Thoracic aorta (tissue), 2 donors: ENCODE measurements around the gene CKAP2. TPM values are rescaled to one million over a fixed set of nuclear protein-coding genes. Genes with fewer than 3 reads are reported as not detected.
"Not testable (repeated sequence)": the region's sequence is repeated elsewhere in the genome, so short reads cannot be mapped to it uniquely, and the experiment has no call there.

Source experiments
- ATAC-seq: fragments of 150-250 bp; one replicate; pipeline ENCODE4 v1.8.0; 2017; ENCODE audit warnings: low read depth; ENCODE audit not compliant: insufficient number of reproducible peaks, low FRiP score
- DNase-seq: peaks from one replicate; pipeline ENCODE4 v3.0.0-alpha.2; 2020; ENCODE audit warnings: low spot score
- H3K27ac ChIP-seq, 2 donors: fragments of 200-600 bp; sonication (generic); 1 replicate in 1 of 2; 2 replicates in 1 of 2; pipeline ENCODE4 v1.5.1; 2016; ENCODE audit warnings: mild to moderate bottlenecking in 2 of 2, moderate library complexity in 2 of 2
- H3K27me3 ChIP-seq: fragments of 200-600 bp; sonication (generic); replicated peaks from 2 replicates; pipeline ENCODE4 v1.6.0; 2016; ENCODE audit warnings: mild to moderate bottlenecking; ENCODE audit not compliant: insufficient read depth
- H3K36me3 ChIP-seq: fragments of 200-600 bp; sonication (generic); one replicate; pipeline ENCODE4 v1.5.1; 2016
- H3K4me1 ChIP-seq, 2 donors: fragments of 200-600 bp; sonication (generic); 1 replicate in 1 of 2; 2 replicates in 1 of 2; pipeline versions ENCODE4 v1.5.1 to v1.6.0; 2016; ENCODE audit warnings: low read depth in 2 of 2, mild to moderate bottlenecking in 1 of 2; ENCODE audit not compliant: control insufficient read depth in 1 of 2
- H3K4me3 ChIP-seq: fragments of 200-600 bp; sonication (generic); 2 replicates; pipeline ENCODE4 v1.5.1; 2016; ENCODE audit warnings: mild to moderate bottlenecking
- H3K9me3 ChIP-seq: fragments of 200-600 bp; sonication (generic); 2 replicates; pipeline ENCODE4 v1.5.1; 2016
- CTCF ChIP-seq: fragments of 200-600 bp; sonication (generic); IDR thresholded peaks from one replicate; pipeline ENCODE4 v1.5.1; 2019; ENCODE audit warnings: antibody characterized with exemption
- total RNA-seq, 2 donors: library from RNA; depleted of rRNA; stranded (reverse); fragments of >200 nt; gene quantifications; one replicate each; pipeline versions ENCODE4 v1.1.0 to v1.2.3, GENCODE V29; 2016

Gene CKAP2
- total RNA-seq, result 1 to 10 TPM; 4.6 to 5.1 TPM

- TF ChIP-seq CTCF, result no peak
- H3K9me3 ChIP-seq, result no peaks in the 10 kb centered on the region
- H3K4me3 ChIP-seq, result peak within 1 kb of the TSS; percentile 72
- ATAC-seq (peak; percentile 77), DNase-seq (peak; percentile 86)
- H3K27ac ChIP-seq, result peak within 1 kb of the TSS; percentile 76 to 89
- no peaks in the 10 kb centered on the region for H3K27me3 ChIP-seq
- H3K4me1 ChIP-seq, result peaks cover 7 to 14% of the 10 kb centered on the region in 2 donors
- H3K36me3 ChIP-seq, result no peaks in the 10 kb centered on the region
Measured at GRCh38 chr13:52454820-52455676, at the start of gene CKAP2. CKAP2 (plus strand) TSS chr13:52455478; CDS start chr13:52455557, 79 bp downstream.

GRCh38 chr13:52405767-52406494 is 49.3 kb upstream of the CKAP2 start, which contains the start of gene THSD1:
THSD1 (minus strand) TSS chr13:52406172; CDS start chr13:52402600, 3,572 bp downstream.
- Histone ChIP-seq H3K4me1 (peaks cover 9 to 16% of the 10 kb centered on the region in 2 donors), H3K27me3 (no peaks in the 10 kb centered on the region), H3K36me3 (peaks cover 2% of the 10 kb centered on the region), H3K9me3 (no peaks in the 10 kb centered on the region), H3K4me3 (peak within 1 kb of the TSS; percentile 76), H3K27ac (no peak within 1 kb of the TSS)
- no peak for ATAC-seq
- no peak for DNase-seq
- TF ChIP-seq CTCF, result no peak

GRCh38 chr13:52406629-52407028 is 48.6 kb upstream of the CKAP2 start:
- TF ChIP-seq CTCF, result no peak
- Histone ChIP-seq H3K36me3 (peaks cover 2% of the 10 kb centered on the region), H3K9me3 (no peaks in the 10 kb centered on the region), H3K4me3 (peak overlapping the region; percentile 76), H3K4me1 (peaks cover 9 to 16% of the 10 kb centered on the region in 2 donors), H3K27ac (no peak overlapping the region), H3K27me3 (no peaks in the 10 kb centered on the region)
- DNase-seq (no peak), ATAC-seq (no peak)

GRCh38 chr13:52407436-52407835 is 47.8 kb upstream of the CKAP2 start:
- not testable (repeated sequence) for H3K27me3 ChIP-seq, H3K9me3 ChIP-seq, ATAC-seq, H3K36me3 ChIP-seq, DNase-seq, H3K4me3 ChIP-seq, H3K27ac ChIP-seq
- peaks cover 9 to 16% of the 10 kb centered on the region in 2 donors for H3K4me1 ChIP-seq

- not testable (repeated sequence) for H3K9me3 ChIP-seq, ATAC-seq, DNase-seq, H3K27ac ChIP-seq, H3K36me3 ChIP-seq, H3K4me3 ChIP-seq, H3K27me3 ChIP-seq
- H3K4me1 ChIP-seq, result peaks cover 9 to 16% of the 10 kb centered on the region in 2 donors
Measured at GRCh38 chr13:52408071-52408658, 47.1 kb upstream of the CKAP2 start.
